OCI-LY7 (cell line): ENCODE measurements around the gene TRIP13. TPM values are rescaled to one million over a fixed set of nuclear protein-coding genes. Genes with fewer than 3 reads are reported as not detected.

Source experiments
- BruUV-seq: library from RNA; stranded (reverse); fragments of 400-500 nt; replicated peaks from 2 replicates; lab custom pipeline; 2021; lab: Mats Ljungman, UMichigan
- CTCF ChIA-PET: fragments of 300-600 bp; sonication (Branson Sonifier 250); formaldehyde crosslinking; loops from one replicate; lab custom pipeline; 2022; ENCODE audit warnings: antibody characterized with exemption; ENCODE audit not compliant: unreplicated experiment; lab: Charles Lee
- POLR2A ChIA-PET: fragments of 300-600 bp; sonication (Branson Sonifier 250); formaldehyde crosslinking; loops from one replicate; lab custom pipeline; 2022; ENCODE audit warnings: antibody characterized with exemption; lab: Charles Lee
- DNase-seq: peaks from one replicate; pipeline ENCODE4 v3.0.0-alpha.2; 2015; ENCODE audit warnings: low spot score
- H2AFZ ChIP-seq: fragments of 200-600 bp; sonication (generic), shearing (Covaris generic); 2 replicates; pipeline ENCODE4 v1.6.1; 2014; ENCODE audit warnings: mild to moderate bottlenecking, antibody characterized with exemption, low read length, moderate library complexity
- H3K27ac ChIP-seq: fragments of 200-600 bp; sonication (generic); 2 replicates; pipeline ENCODE4 v1.5.1; 2014; ENCODE audit warnings: mixed run types, low read depth, mild to moderate bottlenecking, moderate library complexity, low read length, inconsistent platforms; ENCODE audit not compliant: poor library complexity, severe bottlenecking
- H3K36me3 ChIP-seq: fragments of 200-600 bp; sonication (generic); 2 replicates; pipeline ENCODE4 v1.6.1; 2014; ENCODE audit warnings: mild to moderate bottlenecking, antibody characterized with exemption, low read length, moderate library complexity, mixed read lengths; ENCODE audit not compliant: insufficient read depth
- H3K4me1 ChIP-seq: fragments of 200-600 bp; sonication (generic); 2 replicates; pipeline ENCODE4 v1.5.1; 2014; ENCODE audit warnings: mild to moderate bottlenecking, low read length; ENCODE audit not compliant: insufficient read depth, poor library complexity, severe bottlenecking
- H3K4me2 ChIP-seq: fragments of 200-600 bp; sonication (generic); 2 replicates; pipeline ENCODE4 v1.6.1; 2014; ENCODE audit warnings: mild to moderate bottlenecking, low read length
- H3K4me3 ChIP-seq: fragments of 200-600 bp; sonication (generic); 2 replicates; pipeline ENCODE4 v1.5.1; 2014; ENCODE audit warnings: mild to moderate bottlenecking, low read depth, low read length; ENCODE audit not compliant: poor library complexity, severe bottlenecking
- H3K79me2 ChIP-seq: fragments of 200-600 bp; sonication (generic); 2 replicates; pipeline ENCODE4 v1.6.1; 2016; ENCODE audit warnings: low read depth, mild to moderate bottlenecking, low read length, moderate library complexity, mixed read lengths; ENCODE audit not compliant: insufficient read depth
- H3K9me2 ChIP-seq: fragments of 200-600 bp; sonication (generic); 2 replicates; pipeline ENCODE4 v1.6.1; 2016; ENCODE audit warnings: mild to moderate bottlenecking, low read length, mixed read lengths; ENCODE audit not compliant: insufficient read depth
- H3K9me3 ChIP-seq: fragments of 200-600 bp; sonication (generic); 2 replicates; pipeline ENCODE4 v1.6.1; 2014; ENCODE audit warnings: mild to moderate bottlenecking, mixed run types, low read length, mixed read lengths
- H4K20me1 ChIP-seq: fragments of 200-600 bp; sonication (generic); 2 replicates; pipeline ENCODE4 v1.6.1; 2014; ENCODE audit warnings: mild to moderate bottlenecking, antibody characterized with exemption, low read length, moderate library complexity, mixed read lengths; ENCODE audit not compliant: insufficient read depth
- CTCF ChIP-seq: fragments of 200-600 bp; sonication (generic); conservative IDR thresholded peaks from 2 replicates; pipeline ENCODE4 v1.5.1; 2014; ENCODE audit warnings: mild to moderate bottlenecking, antibody characterized with exemption, low read length, moderate library complexity, mixed read lengths
- EZH2phosphoT487 ChIP-seq: fragments of 200-600 bp; sonication (generic); IDR thresholded peaks from 2 replicates; pipeline ENCODE4 v1.6.1; 2018; ENCODE audit warnings: low read depth, borderline replicate concordance, mild to moderate bottlenecking, mixed run types, antibody characterized with exemption, low read length, moderate library complexity, mixed read lengths
- intact Hi-C: fragments of 100-400 bp; cut with micrococcal nuclease; formaldehyde crosslinking; loops from one replicate; pipeline ENCODE4 v1.10.0; 2022; ENCODE audit not compliant: unreplicated experiment
- total RNA-seq, 2 experiments: library from RNA; depleted of rRNA in 1 of 2; stranded (reverse); fragments of >200 nt in 1 of 2; shearing (Covaris generic) in 1 of 2; gene quantifications; 2 replicates each; pipeline ENCODE4 v1.2.3, GENCODE V29; 2014 to 2022

The TRIP13 gene
- total RNA-seq, 2 experiments from 2014 or later = 46.6 to 59.4 TPM

- no peak overlapping the region for H2AFZ ChIP-seq
- H3K27ac ChIP-seq = no peak overlapping the region
- H3K9me2 ChIP-seq = no peaks in the 10 kb centered on the region
- peaks cover 79% of the 10 kb centered on the region for H3K36me3 ChIP-seq
- TF ChIP-seq EZH2phosphoT487 = no peak
- peaks cover 12% of the 10 kb centered on the region for H3K4me1 ChIP-seq
- no peak overlapping the region for H3K4me2 ChIP-seq
- no peaks in the 10 kb centered on the region for H3K9me3 ChIP-seq
- no TSS peak for BruUV-seq
- CTCF ChIA-PET = no interaction called here
- intact Hi-C loops = no loop called here
- H3K4me3 ChIP-seq = no peak overlapping the region
- H4K20me1 ChIP-seq = no peaks in the 10 kb centered on the region
- POLR2A ChIA-PET = no interaction called here
- DNase-seq = no peak
- H3K79me2 ChIP-seq = peaks cover 45% of the 10 kb centered on the region
Measured at GRCh38 chr5:888638-889035, 4.0 kb upstream of the TRIP13 start.

GRCh38 chr5:889075-889710 is 3.5 kb upstream of the TRIP13 start:
- Histone ChIP-seq H3K36me3 (peaks cover 76% of the 10 kb centered on the region), H3K4me3 (no peak overlapping the region), H3K79me2 (peaks cover 47% of the 10 kb centered on the region), H2AFZ (no peak overlapping the region), H3K9me3 (no peaks in the 10 kb centered on the region), H3K4me1 (peaks cover 18% of the 10 kb centered on the region), H4K20me1 (no peaks in the 10 kb centered on the region), H3K9me2 (no peaks in the 10 kb centered on the region), H3K4me2 (no peak overlapping the region), H3K27ac (no peak overlapping the region)
- DNase-seq = no peak
- ChIA-PET POLR2A (no interaction called here), CTCF (no interaction called here)
- TF ChIP-seq EZH2phosphoT487 (no peak), CTCF (no peak)
- intact Hi-C loops = no loop called here
- no TSS peak for BruUV-seq

DNA sequence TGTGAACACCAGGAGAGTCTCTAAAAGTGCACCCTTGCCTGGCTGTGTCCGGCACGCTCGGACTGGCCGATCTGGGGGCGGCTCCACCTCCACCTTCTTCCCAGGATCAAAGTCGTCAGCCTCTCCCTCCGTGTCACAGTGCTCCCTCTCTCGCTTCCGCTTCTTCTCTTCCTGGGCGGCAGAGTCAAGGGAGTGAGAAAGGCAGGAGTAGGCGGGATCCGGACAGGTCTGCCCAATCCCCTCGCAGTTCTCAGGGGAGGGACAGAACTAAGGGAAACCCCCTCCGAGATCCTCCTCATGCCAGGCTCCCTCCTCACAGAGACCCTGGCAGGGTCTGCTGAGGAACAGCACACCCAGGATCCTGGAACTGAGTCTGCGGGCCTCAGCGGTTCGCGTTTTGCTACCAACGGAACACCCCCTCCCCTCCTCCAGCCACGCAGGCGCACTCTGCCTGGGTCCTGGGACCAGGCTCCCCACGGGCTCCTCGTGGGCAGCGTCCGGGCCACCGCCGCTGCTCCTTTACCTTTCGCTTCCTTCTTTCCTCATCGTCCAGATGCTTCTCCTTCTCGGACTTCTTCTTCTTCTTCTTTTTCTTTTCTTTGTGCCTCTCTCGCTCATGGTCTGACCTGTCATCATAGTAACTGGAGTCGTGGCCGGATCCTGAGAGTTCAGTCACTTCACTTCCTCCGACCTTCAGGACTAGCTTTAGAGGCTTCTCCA is 1.4 kb upstream of the TRIP13 start:
- intact Hi-C loops = no loop called here
- no peaks in the 10 kb centered on the region for H3K9me2 ChIP-seq
- no peaks in the 10 kb centered on the region for H3K9me3 ChIP-seq
- no peak for TF ChIP-seq EZH2phosphoT487
- H3K36me3 ChIP-seq = peaks cover 76% of the 10 kb centered on the region
- H3K79me2 ChIP-seq = peaks cover 51% of the 10 kb centered on the region
- ChIA-PET CTCF (no interaction called here), POLR2A (interaction anchor here (0.5 to 1.0 kb wide), 2 partner anchors 128 to 276 kb away, joined by 5 to 6 read pairs; no protein-coding TSS in a partner anchor)
- DNase-seq = no peak
- H3K4me1 ChIP-seq = peaks cover 22% of the 10 kb centered on the region
- H3K4me3 ChIP-seq = peak overlapping the region; percentile 94
- BruUV-seq = no TSS peak
- H3K4me2 ChIP-seq = peak overlapping the region; percentile 81
- no peaks in the 10 kb centered on the region for H4K20me1 ChIP-seq
- H2AFZ ChIP-seq = no peak overlapping the region
- peak overlapping the region; percentile 48 for H3K27ac ChIP-seq
